H7 (cell line): ENCODE measurements around the gene RET. TPM values are rescaled to one million over a fixed set of nuclear protein-coding genes. Genes with fewer than 3 reads are reported as not detected.

Experiments used
- DNase-seq: peaks from one replicate; pipeline ENCODE4 v3.0.0; 2012
- H3K27me3 ChIP-seq: 2 replicates; pipeline ENCODE4 v1.6.0; 2011; ENCODE audit warnings: mild to moderate bottlenecking, low read length; ENCODE audit not compliant: control insufficient read depth, insufficient read depth
- H3K36me3 ChIP-seq: replicated peaks from 2 replicates; pipeline ENCODE4 v1.5.1; 2011; ENCODE audit warnings: low read length; ENCODE audit not compliant: control insufficient read depth, insufficient read depth
- H3K4me3 ChIP-seq: 2 replicates; pipeline ENCODE4 v1.5.1; 2011; ENCODE audit warnings: low read depth, mild to moderate bottlenecking, control low read depth, low read length, moderate library complexity; ENCODE audit not compliant: insufficient read depth
- total RNA-seq: library from RNA; depleted of rRNA; stranded (reverse); fragments of >200 nt; shearing (Covaris generic); gene quantifications from 2 replicates; pipeline ENCODE4 v1.2.3, GENCODE V29; 2014

Gene RET
- total RNA-seq, 1 experiment from 2014 or later, result 16.0 TPM

DNA sequence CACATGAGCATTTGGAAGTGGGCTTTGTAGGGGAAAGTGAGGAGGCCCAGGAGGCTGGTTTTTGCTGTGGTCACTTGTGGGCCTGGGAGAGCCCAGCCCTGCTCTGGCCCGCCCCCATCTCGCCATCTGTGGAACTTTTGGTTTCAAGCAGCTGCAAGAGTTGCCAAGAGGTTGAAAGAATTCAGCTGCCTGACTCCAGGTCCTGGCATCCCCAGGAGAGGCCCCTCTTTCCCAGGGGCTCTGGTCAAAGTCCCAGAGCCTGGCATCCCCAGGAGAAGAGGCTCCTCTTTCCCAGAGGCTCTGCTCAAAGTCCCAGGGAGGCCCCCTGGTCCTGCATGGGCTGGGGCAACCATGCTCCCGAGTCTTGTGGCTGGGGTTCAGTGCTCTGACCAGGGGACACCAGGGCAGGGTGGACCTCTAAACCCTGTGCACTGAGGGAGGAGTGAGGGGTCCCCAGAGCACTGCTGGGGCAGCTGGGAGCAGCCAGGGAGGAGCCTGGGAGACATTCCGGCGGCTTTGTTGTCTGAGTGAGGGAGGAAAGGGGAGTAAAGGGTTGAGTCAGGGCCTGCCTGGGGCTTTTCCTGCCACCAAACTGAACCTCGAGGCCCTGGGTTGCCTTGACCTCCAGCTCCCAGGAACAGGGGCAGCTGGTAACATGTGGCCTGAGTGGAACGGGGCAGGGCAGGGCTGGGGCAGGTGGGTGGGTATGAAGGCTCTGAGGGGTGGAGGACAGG lies 33.6 kb downstream of the RET start:
- no peak for DNase-seq
- no peaks in the 10 kb centered on the region for H3K27me3 ChIP-seq

GRCh38 chr10:43111101-43111500 lies 34.2 kb downstream of the RET start:
- no peaks in the 10 kb centered on the region for H3K36me3 ChIP-seq
- no peak for DNase-seq
- H3K27me3 ChIP-seq, result no peaks in the 10 kb centered on the region

More for the DNA sequence above, 33.6 kb downstream of the RET start:
- no peak overlapping the region for H3K4me3 ChIP-seq
- H3K36me3 ChIP-seq, result no peaks in the 10 kb centered on the region

DNA sequence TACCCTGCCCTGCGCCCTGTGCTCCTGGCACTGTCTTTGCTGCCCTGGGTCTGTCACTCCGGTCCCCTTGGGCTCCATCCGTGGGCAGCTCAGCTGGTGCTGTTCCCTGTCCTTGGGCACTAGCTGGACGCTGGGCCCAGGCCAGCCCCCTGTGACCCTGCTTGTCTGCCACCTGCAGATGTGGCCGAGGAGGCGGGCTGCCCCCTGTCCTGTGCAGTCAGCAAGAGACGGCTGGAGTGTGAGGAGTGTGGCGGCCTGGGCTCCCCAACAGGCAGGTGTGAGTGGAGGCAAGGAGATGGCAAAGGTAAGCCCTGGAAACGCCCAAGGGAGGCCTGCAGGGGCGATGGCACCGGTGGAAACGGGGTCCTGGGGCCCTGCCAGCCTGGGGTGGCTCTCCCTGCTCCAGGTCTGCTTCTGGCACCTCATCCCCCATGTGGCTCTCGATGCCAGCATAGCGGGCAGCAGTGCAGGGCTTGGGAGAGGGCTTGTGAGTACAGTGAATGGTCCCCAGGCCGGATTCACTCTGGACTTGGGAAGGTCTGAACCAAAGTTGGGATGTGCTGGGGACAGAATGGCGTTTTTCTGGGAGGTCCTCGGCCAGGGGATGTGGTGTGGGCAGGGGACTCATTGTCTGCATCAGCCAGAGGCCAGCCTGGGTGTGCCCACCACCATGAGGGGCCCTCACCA lies 35.2 kb downstream of the RET start:
- DNase-seq, result no peak
- no peaks in the 10 kb centered on the region for H3K27me3 ChIP-seq
- no peak overlapping the region for H3K4me3 ChIP-seq
- no peaks in the 10 kb centered on the region for H3K36me3 ChIP-seq

More at GRCh38 chr10:43111101-43111500, 34.2 kb downstream of the RET start:
- H3K4me3 ChIP-seq, result no peak overlapping the region

DNA sequence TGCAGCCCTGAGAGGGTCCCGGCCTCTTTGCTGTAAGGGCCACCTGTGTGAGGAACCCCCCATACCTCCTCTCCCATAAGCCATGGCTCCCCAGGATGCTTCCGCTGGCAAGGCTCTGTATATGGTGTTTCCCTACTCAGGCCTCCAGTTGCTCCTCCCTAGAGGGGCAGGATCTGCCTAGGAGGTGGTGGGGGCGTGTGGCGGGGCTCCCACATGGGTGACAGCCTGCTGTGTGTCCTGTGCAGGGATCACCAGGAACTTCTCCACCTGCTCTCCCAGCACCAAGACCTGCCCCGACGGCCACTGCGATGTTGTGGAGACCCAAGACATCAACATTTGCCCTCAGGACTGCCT lies 35.7 kb downstream of the RET start:
- no peak for DNase-seq
- no peaks in the 10 kb centered on the region for H3K27me3 ChIP-seq
- H3K36me3 ChIP-seq, result no peaks in the 10 kb centered on the region
- H3K4me3 ChIP-seq, result no peak overlapping the region

DNA sequence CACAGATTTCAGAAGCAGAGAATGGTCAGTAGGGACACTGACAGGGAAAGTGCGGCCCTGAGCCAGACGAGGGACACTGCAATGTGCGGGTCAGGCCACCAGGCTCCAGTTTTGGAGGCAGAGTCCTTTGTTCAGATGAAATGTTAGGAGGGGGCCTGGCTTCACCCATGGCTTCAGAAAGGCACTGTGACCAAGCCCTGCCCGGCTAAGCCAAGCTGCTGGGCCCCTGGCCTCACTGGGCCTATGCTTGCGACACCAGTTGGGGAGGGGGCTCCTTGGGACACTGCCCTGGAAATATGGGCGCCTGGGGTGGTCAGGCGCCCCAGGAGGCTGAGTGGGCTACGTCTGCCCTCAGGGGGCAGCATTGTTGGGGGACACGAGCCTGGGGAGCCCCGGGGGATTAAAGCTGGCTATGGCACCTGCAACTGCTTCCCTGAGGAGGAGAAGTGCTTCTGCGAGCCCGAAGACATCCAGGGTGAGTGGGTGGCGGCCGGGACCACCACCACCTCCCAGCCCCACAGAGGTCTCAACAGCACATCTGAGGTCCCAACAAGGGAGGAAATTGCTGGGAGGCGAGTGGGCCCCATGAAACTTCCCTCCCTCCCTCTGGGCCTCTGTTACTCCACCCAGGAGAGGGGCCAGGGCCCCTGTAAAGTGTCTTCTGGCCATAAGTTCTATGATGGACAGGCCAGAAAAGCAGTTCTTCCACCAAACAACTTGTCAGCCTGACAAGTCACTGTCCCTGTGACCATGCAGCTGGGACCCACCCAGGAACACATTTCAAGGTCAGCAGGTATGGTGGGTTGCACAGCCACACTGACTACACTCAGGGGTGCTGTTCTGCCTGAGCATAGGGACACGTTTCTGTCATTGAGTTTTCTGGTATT lies 36.6 kb downstream of the RET start:
- DNase-seq, result no peak
- no peaks in the 10 kb centered on the region for H3K27me3 ChIP-seq
- no peak overlapping the region for H3K4me3 ChIP-seq

GRCh38 chr10:43114088-43114742 lies 37.3 kb downstream of the RET start:
- Histone ChIP-seq H3K36me3 (no peaks in the 10 kb centered on the region), H3K27me3 (no peaks in the 10 kb centered on the region), H3K4me3 (no peak overlapping the region)
- no peak for DNase-seq

More for the DNA sequence above, 36.6 kb downstream of the RET start:
- H3K36me3 ChIP-seq, result no peaks in the 10 kb centered on the region

DNA sequence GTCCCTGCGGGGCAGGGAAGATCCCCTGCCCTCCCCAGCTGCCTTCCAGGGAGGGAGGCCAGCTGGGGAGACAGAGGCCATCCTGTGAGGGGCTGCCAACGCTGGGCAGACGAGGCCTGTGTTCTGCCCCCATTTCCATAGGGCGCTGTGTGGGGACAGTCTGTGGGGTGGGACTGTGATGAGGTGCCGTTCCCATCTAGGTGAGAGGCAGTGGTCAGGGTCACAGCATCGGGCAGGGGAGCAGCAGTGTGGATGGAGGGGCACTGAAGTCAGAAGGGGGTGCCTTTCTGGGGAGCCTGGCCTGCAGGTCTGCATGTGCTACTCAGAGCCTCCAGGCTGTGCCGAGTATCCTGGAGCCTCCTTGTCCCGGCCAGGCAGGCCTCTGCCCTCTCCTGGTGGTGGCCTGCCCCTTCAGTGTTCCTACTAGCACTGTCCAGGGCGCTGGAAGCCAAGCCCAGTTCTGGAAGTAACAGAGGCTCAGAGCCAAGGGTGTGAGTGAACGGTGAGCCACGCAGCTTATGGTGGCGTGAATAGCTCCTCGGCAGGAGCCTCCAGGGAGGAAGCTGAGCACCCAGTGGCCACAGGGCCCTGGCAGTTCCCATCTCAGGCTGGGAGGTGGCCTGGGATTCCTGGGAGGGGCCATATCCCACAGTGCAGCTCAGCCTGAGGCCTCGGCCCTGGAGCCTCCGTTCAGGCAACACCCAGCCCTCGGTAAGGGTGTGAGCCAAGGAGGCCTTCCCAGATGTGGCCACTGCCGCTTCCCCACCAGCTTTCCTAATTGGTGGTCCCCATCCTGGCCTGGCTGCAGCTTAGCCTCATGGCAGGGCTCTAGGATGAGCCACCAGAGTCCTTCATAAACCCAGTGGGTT lies 38.1 kb downstream of the RET start:
- no peaks in the 10 kb centered on the region for H3K36me3 ChIP-seq
- H3K4me3 ChIP-seq, result no peak overlapping the region
- DNase-seq, result no peak
- H3K27me3 ChIP-seq, result no peaks in the 10 kb centered on the region

DNA sequence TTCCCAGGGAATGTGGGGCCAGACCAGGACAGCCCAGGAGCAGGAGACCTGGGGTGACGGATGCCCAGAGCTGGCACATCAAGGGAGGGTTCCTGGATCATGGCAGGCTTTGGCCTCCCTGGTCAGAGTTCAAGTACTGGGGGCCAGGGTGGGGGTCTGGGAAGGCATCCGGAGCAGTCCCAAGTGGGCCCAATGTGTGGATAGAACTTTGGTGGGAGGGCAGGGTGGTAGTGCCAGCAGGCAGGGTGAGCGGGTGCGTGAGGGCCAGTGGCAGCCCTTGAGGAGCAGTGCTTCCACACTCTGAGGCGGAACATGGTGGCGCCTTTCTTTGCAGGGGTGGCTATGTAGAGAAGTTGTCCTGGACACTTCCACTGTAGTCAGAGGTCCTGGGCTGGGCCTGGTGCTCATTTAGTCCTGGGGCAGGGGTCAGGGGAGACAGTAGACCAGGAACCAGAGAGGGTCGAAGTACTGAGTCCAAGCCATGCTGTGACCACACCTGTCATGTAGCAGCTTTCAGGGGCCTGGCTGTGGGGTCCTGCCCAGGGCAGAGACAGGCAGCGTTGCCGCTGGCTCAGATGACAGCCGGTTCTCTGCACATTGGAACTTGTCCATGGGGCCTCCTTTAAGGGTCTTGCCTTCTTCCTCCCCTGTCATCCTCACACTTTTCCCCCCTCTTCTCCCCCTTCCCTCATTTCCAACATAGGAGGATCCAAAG lies 39.2 kb downstream of the RET start:
- Histone ChIP-seq H3K4me3 (no peak overlapping the region), H3K36me3 (no peaks in the 10 kb centered on the region), H3K27me3 (no peaks in the 10 kb centered on the region)
- DNase-seq, result no peak

- DNase-seq, result no peak
- Histone ChIP-seq H3K36me3 (no peaks in the 10 kb centered on the region), H3K27me3 (no peaks in the 10 kb centered on the region), H3K4me3 (no peak overlapping the region)
Observed at GRCh38 chr10:43116596-43116995, 39.7 kb downstream of the RET start.

GRCh38 chr10:43117031-43117776 lies 40.3 kb downstream of the RET start:
- DNase-seq, result no peak

GRCh38 chr10:43117777-43118583 lies 41.1 kb downstream of the RET start:
- H3K36me3 ChIP-seq, result no peaks in the 10 kb centered on the region
- H3K4me3 ChIP-seq, result no peak overlapping the region
- H3K27me3 ChIP-seq, result no peaks in the 10 kb centered on the region
- DNase-seq, result no peak

More at GRCh38 chr10:43117031-43117776, 40.3 kb downstream of the RET start:
- H3K36me3 ChIP-seq, result no peaks in the 10 kb centered on the region
- no peaks in the 10 kb centered on the region for H3K27me3 ChIP-seq
- no peak overlapping the region for H3K4me3 ChIP-seq
